ENCODE measurements around the gene FNDC8. TPM values are rescaled to one million over a fixed set of nuclear protein-coding genes. Genes with fewer than 3 reads are reported as not detected.
"Not testable (repeated sequence)": the region's sequence is repeated elsewhere in the genome, so short reads cannot be mapped to it uniquely, and the experiment has no call there.

Gene FNDC8
- under 1 TPM in 2 of 12 donors, not detected in 10; 0.13 to 0.32 TPM for polyA plus RNA-seq (ENCODE audit: insufficient read length in 12 of 12)
- long read RNA-seq, donor 1, result 0 reads
- long read RNA-seq, donor 2, result 0 reads
- long read RNA-seq, donor 3, result 0 reads
- long read RNA-seq, donor 4, result 0 reads
- long read RNA-seq, donor 5, result 0 reads
- long read RNA-seq, donor 6, result 0 reads
- long read RNA-seq, donor 7, result 0 reads
- long read RNA-seq, donor 8, result 0 reads
- long read RNA-seq, donor 9, result 0 reads
- long read RNA-seq, donor 10, result 0 reads
- long read RNA-seq, donor 11, result 0 reads

DNA sequence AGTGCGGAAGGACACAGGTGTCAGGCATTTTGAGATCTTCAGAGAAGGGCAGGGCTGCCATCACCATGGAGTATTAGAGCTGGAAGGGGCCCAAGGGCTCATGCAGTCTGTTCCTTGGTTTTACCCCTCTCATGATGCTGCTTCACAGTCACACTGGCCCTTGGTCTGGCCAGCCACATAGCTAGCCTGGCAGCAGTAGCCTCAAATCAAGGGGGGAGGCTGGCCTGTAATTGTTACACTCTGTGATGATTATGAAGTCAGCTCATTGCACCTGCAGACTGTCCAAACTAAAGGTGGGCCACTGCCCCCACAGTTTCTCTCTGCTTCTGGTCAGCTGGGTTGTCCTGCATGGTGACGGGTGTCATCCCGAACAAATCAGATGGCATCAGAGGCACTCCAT lies at the start of gene FNDC8:
TSS of gene FNDC8 (plus strand) at position 301 of the 400 bp plus-strand sequence. CDS start at position 380, 79 bp downstream.
- DNase-seq, result no peak

DNA sequence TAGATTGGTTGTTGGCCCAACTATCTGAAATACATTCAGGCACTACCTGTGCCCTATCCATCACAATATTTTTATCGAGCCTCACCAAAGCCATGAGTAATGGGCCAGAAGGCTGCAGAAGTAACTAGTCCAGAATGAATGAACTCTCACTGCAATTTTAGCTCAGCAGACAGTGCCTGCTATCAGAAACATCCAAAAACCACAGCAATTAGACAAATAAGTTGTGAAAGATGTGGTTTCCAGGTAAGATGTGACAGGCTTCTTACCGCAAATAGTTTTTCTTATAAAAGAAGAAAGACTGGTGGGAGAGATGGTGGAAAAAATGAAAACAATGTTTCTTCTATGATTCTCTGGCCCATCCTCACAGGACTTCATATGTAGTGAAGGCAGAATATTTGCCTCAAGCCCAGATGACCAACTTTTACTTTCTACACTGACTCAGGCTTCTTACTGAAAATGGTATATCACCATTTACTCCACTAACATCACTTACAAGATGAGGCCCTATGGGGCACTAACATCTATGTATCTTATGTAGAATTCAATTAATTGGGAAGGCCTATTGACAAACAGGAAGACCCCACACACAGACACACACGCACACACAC lies 48.1 kb upstream of the FNDC8 start:
- DNase-seq, result no peak

DNA sequence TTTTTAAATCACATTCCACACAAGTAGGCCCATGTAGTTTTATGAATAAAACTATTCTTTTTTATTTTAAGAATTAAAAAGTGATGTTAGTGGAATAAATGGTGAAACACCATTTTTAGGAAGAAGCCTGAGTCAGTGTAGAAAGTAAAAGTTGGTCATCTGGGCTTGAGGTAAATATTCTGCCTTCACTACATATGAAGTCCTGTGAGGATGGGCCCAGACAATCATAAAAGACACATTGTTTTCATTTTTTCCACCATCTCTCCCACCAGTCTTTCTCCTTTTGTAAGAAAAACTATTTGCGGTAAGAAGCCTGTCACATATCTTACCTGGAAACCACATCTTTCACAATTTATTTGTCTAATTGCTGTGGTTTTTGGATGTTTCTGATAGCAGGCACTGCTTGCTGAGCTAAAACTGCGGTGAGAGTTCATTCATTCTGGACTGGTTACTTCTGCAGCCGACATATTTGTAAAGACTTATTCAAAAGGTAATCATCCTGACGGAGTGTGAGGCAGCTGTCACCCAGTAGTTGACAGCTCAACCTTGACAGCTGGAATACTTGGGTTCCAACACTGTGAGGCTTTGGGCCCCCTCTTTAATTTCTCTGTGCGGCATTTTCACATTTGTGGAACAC lies 47.3 kb upstream of the FNDC8 start:
- no peak for DNase-seq

DNA sequence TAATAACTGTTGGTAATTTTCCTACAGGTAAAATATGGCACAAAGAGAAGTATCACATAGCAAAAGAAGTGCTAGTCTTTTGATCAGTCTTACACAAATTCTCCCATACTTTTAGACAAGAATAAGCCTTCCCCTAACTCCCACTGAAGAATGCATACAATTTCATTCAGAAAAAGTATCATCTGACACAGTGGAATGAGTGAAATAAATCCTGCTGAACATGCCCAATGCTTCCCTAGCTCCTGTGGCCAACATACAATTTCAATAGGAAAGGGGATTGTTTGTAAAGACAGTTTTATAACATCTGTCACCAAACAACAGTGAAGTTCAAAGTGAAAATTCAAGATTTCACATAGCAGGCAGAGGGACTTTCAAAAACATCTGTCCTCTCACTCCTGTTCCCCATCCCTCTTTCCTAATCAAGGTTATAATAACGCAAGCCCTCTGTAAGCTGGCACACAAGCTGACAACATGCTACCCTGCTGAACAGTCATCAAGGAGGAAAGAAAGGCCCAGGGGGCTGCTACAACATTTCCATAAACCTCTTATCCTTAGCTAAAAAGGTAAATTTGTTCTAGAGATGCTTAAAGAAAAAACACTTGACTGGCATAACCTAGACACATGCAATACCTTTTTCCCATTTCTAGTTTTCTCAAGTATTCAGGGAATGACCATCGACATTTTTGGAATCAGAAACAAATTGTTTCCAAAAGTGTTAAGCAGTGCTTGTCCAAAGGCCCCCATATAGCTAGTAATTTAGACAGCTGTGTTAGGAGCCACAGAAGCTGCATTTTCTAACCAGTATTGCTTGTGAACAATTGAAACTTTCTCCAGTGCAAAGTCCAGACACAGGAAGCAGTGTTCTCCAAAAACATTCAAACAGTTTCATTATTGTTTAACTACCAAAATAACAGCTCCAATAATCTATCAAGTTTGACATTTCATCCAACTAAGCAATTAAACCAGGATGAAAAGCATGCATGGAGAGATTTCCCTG lies 46.4 kb upstream of the FNDC8 start:
- no peak for DNase-seq

- no peak for DNase-seq
Measured at GRCh38 chr17:35076874-35077273, 44.5 kb upstream of the FNDC8 start.

DNA sequence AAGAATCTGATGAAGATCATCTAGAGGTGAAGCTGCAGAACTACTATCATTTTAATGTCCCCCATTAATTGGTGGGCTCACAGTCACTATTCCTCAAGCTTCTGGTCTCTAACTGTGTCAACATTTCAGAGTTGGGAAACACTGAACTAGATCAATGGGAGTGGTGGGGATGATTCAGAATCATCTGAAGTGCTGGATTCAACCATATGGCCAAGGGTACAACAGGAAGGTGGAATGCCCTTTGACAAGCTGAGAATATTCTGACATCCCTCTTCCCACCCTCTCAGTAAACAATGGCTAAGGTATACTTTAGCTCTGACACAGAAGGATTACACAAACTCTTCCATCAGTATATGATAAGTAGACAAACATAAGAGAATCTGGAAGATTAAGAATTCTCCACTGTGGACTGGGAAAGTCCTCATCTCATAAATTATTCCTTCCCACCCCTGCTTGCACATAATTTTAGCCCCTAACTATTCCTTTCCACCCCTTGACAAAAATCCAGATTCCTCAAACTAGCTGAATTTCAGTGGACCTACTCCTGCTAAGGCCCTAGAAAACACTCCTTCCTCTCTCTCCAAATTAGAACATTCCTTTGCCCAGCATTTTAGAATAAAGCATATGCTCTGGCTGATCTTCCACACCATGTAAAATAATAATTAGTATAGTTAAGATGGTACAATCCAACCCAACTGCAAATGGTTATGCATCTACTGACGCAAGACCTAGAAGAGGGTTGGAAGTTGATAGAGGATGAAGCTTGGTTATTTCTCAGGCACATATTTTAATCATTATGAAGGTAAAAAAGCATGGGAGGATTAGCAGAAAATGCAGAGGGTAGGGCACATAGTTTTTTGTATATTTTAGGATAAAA lies 41.6 kb upstream of the FNDC8 start:
- DNase-seq, result no peak

- no peak for DNase-seq
Measured at GRCh38 chr17:35080536-35080935, 40.9 kb upstream of the FNDC8 start.

- DNase-seq, result no peak
Measured at GRCh38 chr17:35081638-35082037, 39.8 kb upstream of the FNDC8 start.

GRCh38 chr17:35082073-35082657 lies 39.2 kb upstream of the FNDC8 start:
- DNase-seq, result no peak

DNA sequence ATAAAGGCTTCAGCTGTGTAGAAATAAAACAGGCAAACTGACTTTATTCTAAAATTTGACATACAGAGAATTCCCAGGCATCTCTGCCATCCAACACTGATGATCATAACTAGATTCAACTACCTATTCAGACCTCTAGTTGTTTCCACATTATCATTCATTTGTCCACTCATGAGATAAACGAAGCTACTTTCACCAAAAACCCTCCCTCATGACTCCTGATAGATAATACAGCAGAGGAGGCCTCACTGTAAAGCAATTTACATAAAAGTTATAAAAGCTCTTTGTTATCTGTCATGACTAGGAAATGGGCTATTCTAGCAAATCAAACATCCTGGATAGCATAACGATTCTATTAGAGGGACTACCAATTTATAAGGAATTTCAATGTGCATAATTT lies 38.3 kb upstream of the FNDC8 start:
- DNase-seq, result no peak

DNA sequence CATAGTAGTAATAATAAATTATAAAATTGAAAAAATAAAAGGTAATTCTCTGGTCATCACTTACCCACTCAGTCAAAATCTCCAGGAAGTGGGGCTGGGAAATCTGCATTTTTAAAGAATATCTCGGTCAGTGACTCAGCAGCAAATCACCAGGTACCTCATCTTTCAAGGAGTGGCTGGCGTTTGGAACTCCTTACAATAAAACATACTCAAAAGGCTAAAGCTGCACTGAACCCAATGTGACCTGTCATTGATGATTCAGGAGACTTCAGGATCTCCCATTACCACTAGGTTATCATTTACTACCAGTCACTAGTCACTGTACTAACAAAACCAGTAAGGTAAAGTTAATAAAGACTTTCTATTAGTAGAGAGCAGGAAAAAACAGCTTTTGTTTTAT lies 36.4 kb upstream of the FNDC8 start:
- no peak for DNase-seq

GRCh38 chr17:35086164-35086563 lies 35.3 kb upstream of the FNDC8 start:
- DNase-seq, result no peak

DNA sequence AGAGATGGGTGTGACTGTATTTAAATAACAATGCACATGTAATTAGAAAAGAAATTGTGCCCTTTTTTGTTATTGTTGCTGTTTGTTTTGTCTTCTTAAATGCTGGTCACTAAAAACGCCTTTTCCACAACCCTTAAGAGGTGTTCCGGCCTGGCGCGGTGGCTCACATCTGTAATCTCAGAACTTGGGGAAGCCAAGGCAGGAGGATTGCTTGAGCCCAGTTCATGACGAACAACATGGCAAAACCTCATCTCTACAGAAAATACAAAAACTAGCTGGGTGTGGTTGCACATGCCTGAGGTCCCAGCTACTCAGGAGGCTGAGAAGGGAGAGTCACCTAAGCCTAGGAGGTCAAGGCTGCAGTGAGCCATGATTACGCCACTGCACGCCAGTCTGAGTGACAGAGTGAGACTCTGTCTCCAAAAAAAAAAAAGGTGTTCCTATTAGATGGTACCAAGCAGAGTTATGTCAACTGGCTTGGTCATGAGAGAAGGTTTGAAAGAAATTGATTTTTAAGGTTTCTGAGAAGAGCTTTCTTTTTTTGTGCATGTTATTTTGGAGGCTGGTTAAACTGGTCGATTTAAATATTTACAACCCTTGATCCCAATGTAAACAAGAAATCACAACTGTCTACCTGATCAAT lies 34.4 kb upstream of the FNDC8 start:
- no peak for DNase-seq

GRCh38 chr17:35087731-35088355 lies 33.6 kb upstream of the FNDC8 start:
- peak; percentile 18 for DNase-seq

DNA sequence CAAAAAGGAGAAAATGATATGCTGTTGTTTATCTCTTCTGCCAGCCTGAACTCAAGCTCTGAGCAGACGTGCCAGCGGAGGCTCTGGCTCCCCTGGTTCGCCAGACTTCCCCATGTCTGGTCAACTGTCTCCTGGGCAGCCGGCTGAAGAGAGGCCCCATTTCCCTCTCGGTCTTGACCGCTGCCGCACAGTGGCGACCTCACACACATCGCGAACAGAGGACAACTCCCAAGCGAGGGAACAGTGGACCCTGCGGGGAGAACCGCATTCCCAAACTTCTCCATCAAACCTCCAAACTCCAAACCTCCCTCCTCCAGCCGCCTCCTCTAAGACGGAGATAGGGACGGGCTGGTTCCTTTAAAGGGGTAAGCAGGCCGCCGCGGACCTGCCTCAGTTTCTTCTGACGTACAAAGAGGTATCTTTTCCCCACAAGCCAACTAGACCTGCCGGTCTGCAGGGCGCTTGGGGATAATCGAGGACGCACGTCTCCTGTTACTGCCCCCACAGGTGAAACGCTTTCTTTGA lies 33.0 kb upstream of the FNDC8 start:
- DNase-seq, result peak; percentile 40

DNA sequence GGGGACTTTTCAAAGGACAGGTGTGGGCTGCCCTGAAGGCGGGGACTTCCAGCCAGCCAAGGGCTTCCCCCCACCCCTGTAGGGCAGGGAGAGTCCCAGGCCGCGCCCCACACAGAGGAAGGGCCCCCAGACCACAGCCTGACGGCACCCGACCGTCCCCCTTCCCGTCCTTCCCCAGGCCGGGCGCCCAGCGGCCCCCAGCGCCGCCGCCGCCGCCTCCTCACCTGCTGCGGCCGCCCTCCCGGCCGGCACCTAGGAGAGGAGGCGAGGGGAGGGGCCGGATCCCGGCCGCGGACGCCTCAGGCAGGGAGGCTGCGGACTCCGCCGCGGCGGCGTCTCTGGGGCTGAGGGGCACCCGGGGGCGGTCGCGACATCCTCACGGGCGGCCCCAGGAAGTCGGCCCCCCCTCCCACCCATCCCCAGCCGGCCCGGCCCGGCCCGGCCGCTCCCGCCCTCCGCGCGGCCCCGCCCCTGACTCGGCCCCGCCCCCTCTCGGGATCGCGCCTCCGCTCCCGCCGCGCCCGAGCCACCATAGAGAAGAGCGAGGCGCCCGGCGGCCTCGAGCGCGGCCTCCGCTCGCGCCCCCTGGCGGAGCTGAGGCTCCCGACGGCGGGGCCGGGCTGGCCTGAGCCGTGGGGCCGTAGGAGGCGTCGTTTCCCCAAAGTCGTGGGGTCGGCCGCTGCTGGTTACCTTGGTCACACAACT lies 32.4 kb upstream of the FNDC8 start:
- DNase-seq, result peak; percentile 78

- no peak for DNase-seq
Measured at GRCh38 chr17:35089586-35090296, 31.7 kb upstream of the FNDC8 start.

GRCh38 chr17:35090707-35091106 lies 30.7 kb upstream of the FNDC8 start:
- DNase-seq, result not testable (repeated sequence)

Measured in muscle of arm (tissue), 14 donors.